ENCODE measurements around the gene NR1I3.
"Not testable (repeated sequence)": the region's sequence is repeated elsewhere in the genome, so short reads cannot be mapped to it uniquely, and the experiment has no call there.

The NR1I3 gene

DNA sequence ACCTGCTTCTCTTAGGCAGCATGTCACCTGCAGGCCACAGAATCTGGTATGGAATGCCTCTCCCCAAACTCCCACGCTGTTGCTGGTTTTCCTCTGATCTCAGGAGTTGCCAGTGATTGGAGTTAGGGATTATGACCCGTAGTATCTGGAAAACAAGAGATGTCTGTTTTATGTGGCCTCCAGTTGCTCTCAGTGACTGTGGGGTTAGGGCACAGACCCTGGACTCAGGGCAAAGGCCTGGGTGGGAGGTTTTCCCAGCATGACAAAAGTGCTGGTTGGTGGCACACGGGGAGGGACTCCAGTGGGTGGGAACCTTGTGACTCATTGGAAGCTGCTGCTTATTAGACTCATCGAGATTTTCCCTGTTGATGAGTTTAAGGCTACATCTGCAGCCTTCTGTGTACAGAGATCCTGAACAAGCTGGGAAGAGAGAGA is at the start of gene NR1I3:
TSS of gene NR1I3 (minus strand) at position 165 of the 435 bp plus-strand sequence. CDS start 1,638 bp downstream, outside the sequence.
- no peak for DNase-seq

DNA sequence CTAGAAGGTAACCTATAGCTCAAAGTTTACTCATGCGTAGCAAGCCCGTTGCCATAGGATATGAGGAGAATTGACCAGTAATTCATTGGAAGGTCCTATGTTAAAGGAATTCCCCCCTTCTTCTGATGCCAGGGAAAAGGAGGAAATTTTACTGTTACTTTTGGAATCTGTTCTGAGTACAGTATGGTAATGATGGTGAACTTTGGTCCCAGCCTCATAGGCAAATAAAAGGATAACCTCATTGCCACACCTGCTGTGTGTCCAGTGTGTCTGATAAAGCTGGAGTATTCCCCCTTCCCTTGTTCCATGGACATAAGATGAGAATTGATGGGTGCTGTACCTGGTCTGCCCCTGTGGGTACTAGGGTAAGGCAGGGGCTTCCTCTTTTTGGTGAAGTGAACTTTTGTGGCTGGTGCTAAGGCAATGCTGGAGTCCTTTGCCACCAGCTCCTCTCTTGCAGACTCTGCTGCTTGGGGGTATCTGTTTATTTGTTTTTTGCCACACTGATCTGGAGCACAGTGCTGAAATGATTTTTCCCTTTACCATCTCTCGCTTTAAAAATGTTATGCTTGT is 49.6 kb upstream of the NR1I3 start:
- no peak for DNase-seq

DNA sequence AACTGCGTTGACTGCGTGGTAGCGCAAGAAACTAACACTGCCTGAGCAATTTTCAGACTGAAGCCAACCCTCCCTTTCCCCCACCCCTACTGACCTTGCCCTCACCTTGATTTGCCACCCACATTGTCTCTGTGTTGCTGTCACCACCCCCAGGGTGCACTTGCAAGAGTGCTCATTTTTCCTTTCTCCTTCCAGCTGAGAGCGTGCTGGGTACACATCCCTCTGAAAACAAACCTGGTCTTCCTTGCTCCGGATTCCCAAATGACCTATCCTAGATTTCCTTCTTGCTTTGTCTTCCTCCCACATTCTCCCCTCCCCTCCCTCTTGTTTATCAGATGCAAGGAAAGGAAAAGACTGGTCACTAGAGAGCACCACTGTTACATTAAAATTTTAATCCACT is 47.5 kb upstream of the NR1I3 start:
- no peak for DNase-seq

DNA sequence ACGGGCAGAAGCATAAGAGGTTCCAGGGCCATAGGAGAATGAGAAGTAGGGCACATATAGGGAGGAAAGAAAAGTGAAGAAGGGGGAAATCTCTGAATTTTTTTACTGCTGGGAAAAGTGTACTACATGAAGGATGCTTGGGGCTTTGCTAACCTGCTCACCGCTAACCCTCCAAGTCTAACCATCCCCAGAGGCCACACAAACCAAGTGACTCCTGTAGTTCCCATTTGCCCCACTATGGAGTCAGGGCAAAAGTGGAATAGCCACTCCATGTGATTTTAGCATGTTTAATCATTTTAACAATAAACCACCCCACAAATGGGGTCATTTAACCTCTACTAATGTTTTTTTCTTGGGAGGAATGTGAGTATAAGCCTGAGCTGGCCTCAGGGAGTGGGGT is 47.1 kb upstream of the NR1I3 start:
- DNase-seq, result no peak

GRCh38 chr1:161282991-161283390 is 45.0 kb upstream of the NR1I3 start:
- no peak for DNase-seq

DNA sequence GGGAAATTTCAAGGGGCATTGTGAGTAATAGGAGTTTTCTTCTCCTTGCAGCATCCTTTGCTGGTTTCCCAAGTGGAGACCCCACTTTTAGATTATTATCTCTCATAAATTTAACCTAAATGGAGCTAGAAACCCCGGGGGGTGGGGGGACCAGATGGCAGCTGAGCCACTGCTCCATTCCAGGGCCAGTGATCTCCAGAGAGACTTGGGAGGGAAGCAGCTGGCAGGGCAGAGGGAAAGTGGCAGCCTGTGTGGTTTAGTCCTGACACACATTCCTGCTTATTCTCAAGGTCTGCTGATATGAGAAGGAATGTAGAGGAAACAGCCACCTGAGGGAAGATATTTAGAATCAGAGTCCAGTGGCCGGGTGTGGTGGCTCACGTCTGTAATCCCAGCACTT is 36.9 kb upstream of the NR1I3 start:
- no peak for DNase-seq

GRCh38 chr1:161273402-161273801 is 35.4 kb upstream of the NR1I3 start:
- DNase-seq, result no peak

DNA sequence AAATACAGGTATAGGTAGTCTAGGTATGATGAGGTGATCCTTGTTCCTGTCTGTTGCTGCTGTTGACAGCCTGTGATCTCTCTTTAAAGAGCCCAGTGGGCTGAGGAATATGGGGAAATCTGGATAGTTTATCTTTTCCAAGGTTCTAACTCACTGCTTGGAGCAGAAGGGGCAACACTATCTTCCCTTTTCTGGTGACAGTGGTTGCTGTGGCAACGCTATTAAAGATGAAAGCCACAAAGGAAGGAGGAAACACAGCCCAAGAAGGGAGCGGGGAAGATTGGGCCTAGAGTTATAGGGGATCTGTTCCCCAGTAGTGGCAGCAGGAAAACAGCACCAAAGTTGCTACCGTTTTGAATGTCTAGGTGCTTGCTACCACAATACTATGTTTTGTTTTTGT is 29.3 kb upstream of the NR1I3 start:
- no peak for DNase-seq

DNA sequence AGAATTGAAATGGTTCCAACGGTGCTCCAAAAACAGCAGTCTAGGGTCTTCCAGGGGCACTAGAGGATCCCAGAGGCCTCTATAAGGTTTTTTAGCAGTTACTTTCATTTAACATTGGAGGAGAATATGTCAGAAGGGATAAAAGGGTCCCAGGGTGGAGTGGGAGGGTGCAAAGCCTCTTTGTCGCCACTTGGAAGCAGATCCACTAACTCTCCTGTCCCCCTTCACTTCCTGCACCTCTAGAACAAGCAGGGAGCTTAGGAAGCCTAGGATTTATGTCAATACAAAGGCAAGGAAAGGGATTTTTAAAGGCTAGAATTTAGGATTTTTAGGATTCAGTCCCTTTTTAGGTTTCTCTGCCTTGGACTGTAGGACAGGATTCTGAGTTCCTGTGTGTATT is 28.8 kb upstream of the NR1I3 start:
- DNase-seq, result no peak

GRCh38 chr1:161266202-161266601 is 28.2 kb upstream of the NR1I3 start:
- peak; percentile 34 for DNase-seq

DNA sequence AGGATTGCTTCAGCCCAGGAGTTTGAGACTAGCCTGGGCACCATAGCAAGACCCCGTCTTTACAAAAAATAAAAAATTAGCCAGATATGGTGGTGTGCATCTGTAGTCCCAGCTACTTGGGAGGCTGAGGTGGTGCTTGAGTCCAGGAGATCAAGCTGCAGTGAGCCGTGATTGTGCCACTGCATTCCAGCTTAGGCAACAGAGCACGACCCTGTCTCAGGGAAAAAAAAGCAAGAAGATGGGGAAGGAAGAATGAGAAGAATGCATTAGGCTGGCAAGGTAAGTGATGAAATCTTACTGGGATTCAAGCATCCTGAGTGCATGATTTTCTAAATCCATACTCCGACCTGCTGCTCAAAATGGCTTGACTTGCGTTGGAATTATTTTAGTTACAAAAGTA is 27.3 kb upstream of the NR1I3 start:
- DNase-seq, result no peak

DNA sequence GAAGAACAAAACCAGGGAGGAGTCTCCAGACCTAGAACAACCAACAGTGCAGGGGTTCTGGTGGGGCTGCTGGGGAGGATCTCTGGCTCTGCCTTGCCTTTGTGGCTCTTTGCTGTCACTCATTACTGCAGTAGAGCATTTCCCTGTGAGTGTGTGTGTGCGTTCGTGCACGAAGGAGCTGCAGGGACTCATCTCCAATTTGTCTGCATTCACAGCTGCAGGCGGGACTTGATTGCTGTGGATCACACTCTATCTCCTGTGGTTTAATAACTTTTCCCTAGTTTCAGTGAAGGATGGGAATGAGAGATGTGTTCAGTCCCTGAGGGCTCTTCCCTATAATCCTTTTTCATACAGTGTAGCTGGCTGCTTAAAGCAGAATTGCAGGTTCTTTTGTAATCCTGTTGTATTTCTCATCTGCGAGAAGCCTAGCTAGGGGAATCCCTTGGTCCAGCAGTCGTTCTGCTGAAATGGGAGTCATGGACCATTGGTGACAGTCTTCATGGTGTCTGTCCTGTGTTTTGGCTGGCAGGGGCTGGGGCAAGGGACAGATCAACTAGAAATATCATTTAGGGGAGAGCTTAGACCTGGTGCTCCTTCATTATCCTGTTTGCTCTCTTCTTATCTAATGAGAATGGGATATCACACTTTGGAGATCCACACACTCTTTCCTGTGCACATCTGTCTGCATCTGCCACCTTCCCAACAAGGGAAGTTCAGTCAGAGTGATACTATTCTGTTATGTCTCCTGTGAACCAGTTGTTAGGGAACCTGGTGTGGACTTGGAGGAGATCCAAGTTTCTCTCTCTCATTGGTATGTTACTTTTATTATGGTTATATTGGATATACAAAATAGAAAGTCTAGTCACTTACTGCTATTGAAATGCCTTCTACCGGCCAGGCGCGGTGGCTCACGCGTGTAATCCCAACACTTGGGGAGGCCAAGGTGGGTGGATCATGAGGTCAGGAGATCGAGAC is 23.5 kb upstream of the NR1I3 start:
- DNase-seq, result no peak

DNA sequence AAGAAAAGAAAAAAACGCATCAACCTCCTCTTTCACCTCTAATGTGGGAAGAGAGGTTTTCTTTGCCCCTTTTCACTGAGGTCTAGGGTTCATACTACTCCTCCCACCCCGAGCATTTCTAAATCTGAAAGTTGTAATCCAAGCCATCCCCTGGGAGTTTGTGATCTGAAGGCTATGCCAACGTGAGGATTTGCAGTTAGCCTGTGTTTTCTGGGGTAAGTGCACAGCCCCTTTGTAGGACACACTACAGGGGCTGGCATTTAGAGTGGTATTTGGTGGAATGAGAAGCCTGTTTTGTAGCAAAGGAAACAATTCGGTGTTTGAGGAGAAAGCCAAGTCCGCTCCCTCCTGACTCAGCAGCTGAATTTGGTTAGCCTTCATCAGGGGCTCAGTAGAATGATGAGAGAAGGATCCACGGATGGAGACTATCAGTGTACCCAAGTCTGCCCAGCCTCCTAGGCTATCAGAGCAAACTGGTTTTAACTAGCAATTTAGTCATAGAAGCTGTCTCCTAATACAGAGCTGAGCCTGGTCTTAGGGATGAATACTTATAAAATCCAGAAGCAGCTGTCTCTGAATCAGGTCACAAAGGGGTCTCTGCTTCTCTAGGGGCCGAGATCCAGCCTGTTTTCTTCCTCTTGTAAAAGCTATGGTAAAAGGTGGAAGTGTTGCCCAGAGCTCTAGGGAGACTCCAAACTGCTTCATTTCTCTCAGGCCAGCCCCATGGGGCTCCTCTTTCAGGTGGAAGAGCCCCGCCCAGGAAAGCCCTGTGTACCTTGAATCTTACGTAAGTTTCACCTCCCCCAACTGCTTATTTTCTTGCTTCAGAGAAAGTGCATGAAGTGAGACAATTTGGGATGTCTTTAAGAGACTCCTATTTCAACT is 22.6 kb upstream of the NR1I3 start:
- no peak for DNase-seq

DNA sequence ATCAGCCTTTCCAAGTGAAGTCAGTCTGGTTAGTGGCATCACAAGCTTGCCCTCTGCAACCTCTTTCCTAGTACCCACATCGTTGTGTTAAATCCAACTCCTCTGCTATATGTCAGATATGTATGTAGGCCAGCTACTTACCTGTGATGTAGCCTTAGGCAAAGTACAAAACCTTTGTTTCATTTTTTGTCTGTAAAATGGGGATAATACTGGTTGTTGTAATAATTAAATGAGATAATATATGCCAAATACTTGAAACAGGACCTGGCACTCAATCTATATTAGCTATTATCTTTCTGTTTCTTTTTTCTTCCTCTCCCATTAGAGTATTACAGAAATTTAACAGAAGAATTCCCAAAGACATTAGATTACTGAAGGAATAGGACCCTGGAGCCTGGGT is 21.8 kb upstream of the NR1I3 start:
- DNase-seq, result no peak

GRCh38 chr1:161259345-161259702 is 21.3 kb upstream of the NR1I3 start:
- no peak for DNase-seq

- DNase-seq, result no peak
These were observed 20.7 kb upstream of the NR1I3 start, which contains the start of gene PCP4L1 for GRCh38 chr1:161258439-161259344. TSS of gene PCP4L1 (plus strand) at chr1:161258745. CDS start at chr1:161258975, 230 bp downstream.

DNA sequence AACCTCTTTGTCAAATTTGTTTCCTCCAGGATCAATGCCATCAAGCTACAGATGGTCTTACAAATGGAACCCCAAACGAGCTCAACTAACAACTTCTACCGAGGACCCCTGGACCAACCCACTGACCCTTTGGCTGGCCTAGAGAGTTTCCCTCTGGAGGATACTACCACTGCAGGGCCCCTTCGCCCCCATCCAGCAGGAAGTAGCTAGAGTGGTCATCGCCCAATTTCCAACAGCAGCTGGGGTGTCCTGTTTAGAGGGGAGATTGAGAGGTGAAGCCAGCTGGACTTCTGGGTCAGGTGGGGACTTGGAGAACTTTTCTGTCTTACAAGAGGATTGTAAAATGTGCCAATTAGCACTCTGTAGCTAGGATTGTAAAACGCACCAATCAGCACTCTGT is 19.1 kb upstream of the NR1I3 start:
- DNase-seq, result not testable (repeated sequence)

DNA sequence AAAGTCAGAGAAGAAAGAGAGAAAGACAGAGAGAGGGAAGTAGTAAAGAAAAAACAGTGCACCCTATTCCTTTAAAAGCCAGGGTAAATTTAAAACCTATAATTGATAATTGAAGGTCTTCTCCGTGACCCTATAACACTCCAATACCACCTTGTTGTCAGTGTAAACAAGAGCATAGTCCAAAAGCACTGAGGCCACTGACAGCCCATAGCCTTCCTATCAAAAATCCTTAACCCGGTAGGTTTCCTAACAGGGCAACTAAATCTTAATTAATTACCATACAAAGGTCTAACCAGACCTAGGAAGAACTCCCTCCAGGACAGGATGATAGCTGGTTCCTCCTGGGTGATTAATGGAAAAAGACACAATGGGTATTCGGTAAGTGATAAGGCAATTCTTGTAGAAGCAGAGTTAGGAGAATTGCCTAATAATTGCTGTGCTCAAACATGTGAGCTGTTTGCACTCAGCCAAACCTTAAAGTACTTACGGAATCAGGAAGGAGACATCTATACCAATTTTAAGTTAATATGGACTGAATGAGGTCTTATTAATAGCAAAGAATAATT is 18.0 kb upstream of the NR1I3 start:
- DNase-seq, result not testable (repeated sequence)

DNA sequence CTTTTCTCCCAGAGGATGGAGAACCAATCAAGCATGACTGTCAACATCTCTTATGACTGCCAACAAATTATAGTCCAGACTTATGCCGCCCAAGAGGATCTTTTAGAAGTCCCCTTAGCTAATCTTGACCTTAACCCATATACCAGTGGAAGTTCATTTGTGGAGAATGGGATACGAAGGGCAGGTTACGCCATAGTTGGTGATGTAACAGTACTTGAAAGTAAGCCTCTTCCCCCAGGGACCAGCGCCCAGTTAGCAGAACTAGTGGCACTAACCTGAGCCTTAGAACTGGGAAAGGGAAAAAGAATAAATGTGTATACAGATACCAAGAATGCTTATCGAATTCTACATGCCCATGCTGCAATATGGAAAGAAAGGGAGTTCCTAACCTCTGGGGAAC is 17.3 kb upstream of the NR1I3 start:
- DNase-seq, result not testable (repeated sequence)

- no peak for DNase-seq
These were observed 13.6 kb upstream of the NR1I3 start for GRCh38 chr1:161251579-161251978.

DNA sequence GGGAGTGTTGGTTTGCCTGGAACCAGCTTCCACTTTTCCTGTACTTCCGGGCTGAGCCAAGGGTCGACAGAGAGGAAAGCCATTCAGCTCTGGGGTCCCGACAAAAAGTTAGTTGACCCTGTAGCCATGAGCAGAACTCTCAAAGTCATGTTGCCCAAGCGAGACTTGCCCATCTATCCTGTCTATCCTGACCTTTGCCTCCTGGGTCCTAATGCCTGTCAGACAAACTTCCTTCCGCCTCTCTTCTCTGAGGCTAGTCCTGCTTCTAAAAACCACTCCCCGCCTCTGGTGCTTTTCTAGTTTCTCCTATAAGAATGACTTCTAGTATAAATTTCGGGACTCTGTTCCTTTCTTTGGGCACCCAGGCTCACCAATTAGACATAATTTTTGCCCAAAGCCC is 12.8 kb upstream of the NR1I3 start:
- DNase-seq, result no peak

DNA sequence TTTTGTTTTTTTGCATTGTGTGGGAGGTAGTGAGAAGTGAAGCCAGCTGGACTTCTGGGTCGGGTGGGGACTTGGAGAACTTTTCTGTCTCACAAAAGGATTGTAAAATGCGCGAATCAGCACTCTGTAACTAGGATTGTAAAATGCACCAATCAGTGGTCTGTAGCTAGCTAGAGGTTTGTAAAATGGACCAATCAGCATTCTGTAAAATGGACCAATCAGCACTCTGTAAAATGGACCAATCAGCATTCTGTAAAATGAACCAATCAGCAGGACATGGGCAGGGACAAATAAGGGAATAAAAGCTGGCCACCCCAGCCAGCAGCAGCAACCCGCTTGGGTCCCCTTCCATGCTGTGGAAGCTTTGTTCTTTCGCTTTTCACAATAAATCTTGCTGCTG is 12.1 kb upstream of the NR1I3 start:
- DNase-seq, result not testable (repeated sequence)
